Endothelial cell of umbilical vein (primary cell): ENCODE measurements around the gene RIC1.

Experiments used
- CTCF ChIP-seq, 2 donors: IDR thresholded peaks; 1 replicate in 1 of 2; 2 replicates in 1 of 2; pipeline ENCODE4 v1.5.1; 2011; ENCODE audit warnings: low read length in 2 of 2, mild to moderate bottlenecking in 2 of 2, moderate library complexity in 2 of 2, control low read depth in 1 of 2, inconsistent platforms in 1 of 2, low read depth in 1 of 2; ENCODE audit not compliant: insufficient read depth in 1 of 2; ENCODE audit errors: extremely low read depth in 1 of 2
- EZH2 ChIP-seq: IDR thresholded peaks from 2 replicates; pipeline ENCODE4 v1.6.1; 2012; ENCODE audit warnings: borderline replicate concordance, low read depth, mild to moderate bottlenecking, moderate library complexity, low read length, inconsistent platforms; ENCODE audit not compliant: severe bottlenecking
- POLR2AphosphoS5 ChIP-seq: IDR thresholded peaks from 2 replicates; pipeline ENCODE4 v1.6.1; 2012; ENCODE audit warnings: low read depth, mild to moderate bottlenecking, control low read depth, low read length, moderate library complexity; ENCODE audit not compliant: insufficient read depth

- TF ChIP-seq EZH2 (no peak), CTCF (IDR thresholded peaks at IDR 0.05; ENCODE audit: extremely low read depth in 1 of 2, insufficient read depth in 1 of 2, low read depth in 1 of 2, low read length in 2 of 2) (no peak), POLR2AphosphoS5 (no peak)
These were observed 163.0 kb downstream of the RIC1 start for GRCh38 chr9:5791870-5792269.
